HG03280 (cell line): ENCODE data around the gene FAM83D.

Experiments
- ATAC-seq: cut with Tn5 transposase; IDR thresholded peaks from one replicate; pipeline ENCODE4 v1.9.1; 2021; ENCODE audit warnings: mild to moderate bottlenecking, moderate library complexity; ENCODE audit not compliant: unreplicated experiment

The FAM83D gene

GRCh38 chr20:38926142-38926933 lies at the start of gene FAM83D:
Gene FAM83D, plus strand, starts transcription at chr20:38926417. Its CDS starts 26 bp downstream, at chr20:38926443.
- ATAC-seq, result peak; percentile 94

- no peak for ATAC-seq
Observed at GRCh38 chr20:38877483-38877882, 48.7 kb upstream of the FAM83D start.

GRCh38 chr20:38878866-38879265 lies 47.4 kb upstream of the FAM83D start:
- ATAC-seq, result no peak

GRCh38 chr20:38880952-38881735 lies 45.1 kb upstream of the FAM83D start:
- no peak for ATAC-seq

- ATAC-seq, result no peak
Observed at GRCh38 chr20:38881806-38882440, 44.3 kb upstream of the FAM83D start.

- no peak for ATAC-seq
Observed at GRCh38 chr20:38882600-38882999, 43.6 kb upstream of the FAM83D start.

GRCh38 chr20:38883081-38883980 lies 42.9 kb upstream of the FAM83D start:
- no peak for ATAC-seq

- ATAC-seq, result no peak
Observed at GRCh38 chr20:38883981-38884733, 42.1 kb upstream of the FAM83D start.

- no peak for ATAC-seq
Observed at GRCh38 chr20:38885357-38885756, 40.9 kb upstream of the FAM83D start.

GRCh38 chr20:38888059-38888831 lies 38.0 kb upstream of the FAM83D start:
- no peak for ATAC-seq

GRCh38 chr20:38889050-38889449 lies 37.2 kb upstream of the FAM83D start:
- no peak for ATAC-seq

GRCh38 chr20:38889792-38890496 lies 36.3 kb upstream of the FAM83D start:
- ATAC-seq, result no peak

- ATAC-seq, result no peak
Observed at GRCh38 chr20:38890497-38890818, 35.8 kb upstream of the FAM83D start.

- ATAC-seq, result peak; percentile 42
Observed at GRCh38 chr20:38892091-38892981, 33.9 kb upstream of the FAM83D start.

- no peak for ATAC-seq
Observed at GRCh38 chr20:38893056-38893564, 33.1 kb upstream of the FAM83D start.

GRCh38 chr20:38893565-38894090 lies 32.6 kb upstream of the FAM83D start:
- peak; percentile 42 for ATAC-seq
